ENCODE data around the gene PRKN.

DNA sequence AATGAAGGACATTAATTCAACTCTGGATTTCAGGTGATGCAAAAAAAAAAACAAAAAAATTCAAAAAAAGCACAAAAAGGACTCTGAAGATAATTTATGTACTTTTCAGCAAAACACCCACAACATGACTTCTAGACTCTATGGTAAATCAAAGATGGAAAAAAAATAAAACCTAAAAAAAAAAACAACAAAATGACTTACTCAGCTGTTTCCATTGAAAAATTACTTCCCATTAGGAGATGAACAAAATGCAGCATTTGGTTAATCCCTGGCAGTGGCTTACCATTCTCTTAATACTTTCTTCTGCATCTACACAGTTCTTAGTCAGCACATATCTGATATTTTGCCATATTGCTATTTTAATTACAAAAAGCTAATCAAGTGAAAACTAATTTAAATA lies 572.6 kb downstream of the PRKN start:
- TF ChIP-seq, protein P1, sequence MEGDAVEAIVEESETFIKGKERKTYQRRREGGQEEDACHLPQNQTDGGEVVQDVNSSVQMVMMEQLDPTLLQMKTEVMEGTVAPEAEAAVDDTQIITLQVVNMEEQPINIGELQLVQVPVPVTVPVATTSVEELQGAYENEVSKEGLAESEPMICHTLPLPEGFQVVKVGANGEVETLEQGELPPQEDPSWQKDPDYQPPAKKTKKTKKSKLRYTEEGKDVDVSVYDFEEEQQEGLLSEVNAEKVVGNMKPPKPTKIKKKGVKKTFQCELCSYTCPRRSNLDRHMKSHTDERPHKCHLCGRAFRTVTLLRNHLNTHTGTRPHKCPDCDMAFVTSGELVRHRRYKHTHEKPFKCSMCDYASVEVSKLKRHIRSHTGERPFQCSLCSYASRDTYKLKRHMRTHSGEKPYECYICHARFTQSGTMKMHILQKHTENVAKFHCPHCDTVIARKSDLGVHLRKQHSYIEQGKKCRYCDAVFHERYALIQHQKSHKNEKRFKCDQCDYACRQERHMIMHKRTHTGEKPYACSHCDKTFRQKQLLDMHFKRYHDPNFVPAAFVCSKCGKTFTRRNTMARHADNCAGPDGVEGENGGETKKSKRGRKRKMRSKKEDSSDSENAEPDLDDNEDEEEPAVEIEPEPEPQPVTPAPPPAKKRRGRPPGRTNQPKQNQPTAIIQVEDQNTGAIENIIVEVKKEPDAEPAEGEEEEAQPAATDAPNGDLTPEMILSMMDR (IDR thresholded peaks at IDR 0.05 in 8 of 11, conservative IDR thresholded peaks at IDR 0.05 in 3 of 11): no peak
- no peak for TF ChIP-seq POLR2A (IDR thresholded peaks at IDR 0.05)
